DND-41 (cell line): ENCODE data around the gene LMO7.

Source experiments
- ATAC-seq: fragments of 200-7000 bp; cut with Tn5 transposase; 3 replicates; pipeline ENCODE4 v1.9.1; 2021; ENCODE audit warnings: low read depth; ENCODE audit not compliant: insufficient read depth
- DNase-seq: peaks from one replicate; pipeline ENCODE4 v3.0.0-alpha.2; 2020
- H2AFZ ChIP-seq: 2 replicates; pipeline ENCODE4 v1.6.0; 2012; ENCODE audit warnings: low read depth, low read length
- H3K27ac ChIP-seq: 2 replicates; pipeline ENCODE4 v1.5.1; 2012; ENCODE audit warnings: low read length, inconsistent platforms
- H3K27me3 ChIP-seq: fragments of 200-600 bp; sonication (generic); 2 replicates; pipeline ENCODE4 v1.6.0; 2012; ENCODE audit warnings: low read length, mild to moderate bottlenecking, inconsistent platforms; ENCODE audit not compliant: insufficient read depth, poor library complexity
- H3K36me3 ChIP-seq: 2 replicates; pipeline ENCODE4 v1.5.1; 2012; ENCODE audit warnings: low read length, inconsistent platforms; ENCODE audit not compliant: insufficient read depth
- H3K4me1 ChIP-seq: 2 replicates; pipeline ENCODE4 v1.5.1; 2012; ENCODE audit warnings: mild to moderate bottlenecking, low read length; ENCODE audit not compliant: insufficient read depth
- H3K4me2 ChIP-seq: 2 replicates; pipeline ENCODE4 v1.6.0; 2012; ENCODE audit warnings: mild to moderate bottlenecking, moderate library complexity, low read length, inconsistent platforms; ENCODE audit not compliant: insufficient read depth
- H3K4me3 ChIP-seq, 2 experiments: fragments of 200-600 bp in 1 of 2; shearing (Covaris generic) in 1 of 2; 2 replicates each; pipeline ENCODE4 v1.5.1; 2012 to 2016; ENCODE audit warnings: inconsistent platforms in 2 of 2, low read length in 2 of 2, mild to moderate bottlenecking in 2 of 2, low read depth in 1 of 2, moderate library complexity in 1 of 2
- H3K79me2 ChIP-seq: 2 replicates; pipeline ENCODE4 v1.6.0; 2012; ENCODE audit warnings: low read length, inconsistent platforms; ENCODE audit not compliant: insufficient read depth
- H3K9ac ChIP-seq: 2 replicates; pipeline ENCODE4 v1.6.0; 2012; ENCODE audit warnings: low read depth, mild to moderate bottlenecking, inconsistent platforms, low read length, moderate library complexity
- H3K9me3 ChIP-seq: 2 replicates; pipeline ENCODE4 v1.5.1; 2012; ENCODE audit warnings: low read length, moderate library complexity, mild to moderate bottlenecking, inconsistent platforms; ENCODE audit not compliant: insufficient read depth, severe bottlenecking
- H4K20me1 ChIP-seq: 2 replicates; pipeline ENCODE4 v1.6.0; 2012; ENCODE audit warnings: low read length; ENCODE audit not compliant: insufficient read depth
- EZH2 ChIP-seq: IDR thresholded peaks from 3 replicates; pipeline ENCODE4 v1.6.1; 2012; ENCODE audit warnings: borderline replicate concordance, low read depth, mild to moderate bottlenecking, moderate library complexity, low read length, inconsistent platforms; ENCODE audit not compliant: severe bottlenecking
- TF ChIP-seq, protein P1 (sequence below): IDR thresholded peaks from 2 replicates; pipeline ENCODE4 v1.5.1; 2012; ENCODE audit warnings: borderline replicate concordance, low read length, moderate library complexity, mild to moderate bottlenecking; ENCODE audit not compliant: poor library complexity, severe bottlenecking; ENCODE audit errors: extremely low read depth

Gene LMO7

DNA sequence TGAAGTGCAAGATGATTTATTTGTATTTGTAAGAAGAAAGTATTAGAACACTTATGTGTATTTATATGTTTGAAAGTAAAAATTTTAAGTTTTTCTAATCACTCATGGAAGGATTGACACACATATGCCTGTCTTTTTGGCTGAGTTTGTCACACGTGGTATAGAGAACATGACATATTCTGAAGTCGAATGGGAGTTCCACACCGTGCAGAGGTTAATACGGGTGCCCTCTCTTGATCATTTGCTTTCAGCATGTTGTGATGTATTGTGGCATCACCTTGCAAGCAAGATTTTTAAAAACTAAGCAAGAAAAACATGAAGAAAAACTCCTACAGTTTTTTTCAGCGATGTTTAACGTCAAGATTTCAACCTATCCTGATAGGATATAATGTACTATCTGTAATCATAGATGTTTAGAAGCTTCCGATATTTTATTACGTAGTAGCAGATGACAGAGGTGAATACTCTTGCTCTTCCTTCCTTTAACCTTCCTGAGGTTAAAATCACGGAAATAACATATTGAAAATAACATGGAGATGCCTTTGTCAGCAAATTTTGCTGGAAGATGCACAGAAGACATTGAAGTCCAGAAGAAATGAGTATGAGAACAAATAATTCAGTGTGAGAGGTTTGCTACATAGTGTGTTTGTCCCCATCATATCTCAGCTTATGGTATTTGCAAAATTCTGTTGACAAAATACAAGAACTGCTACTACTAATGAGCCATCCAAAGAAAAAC, 231.4 kb downstream of the LMO7 start:
- ATAC-seq: no peak
- H3K4me3 ChIP-seq: no peak overlapping the region
- H4K20me1 ChIP-seq: no peaks in the 10 kb centered on the region

DNA sequence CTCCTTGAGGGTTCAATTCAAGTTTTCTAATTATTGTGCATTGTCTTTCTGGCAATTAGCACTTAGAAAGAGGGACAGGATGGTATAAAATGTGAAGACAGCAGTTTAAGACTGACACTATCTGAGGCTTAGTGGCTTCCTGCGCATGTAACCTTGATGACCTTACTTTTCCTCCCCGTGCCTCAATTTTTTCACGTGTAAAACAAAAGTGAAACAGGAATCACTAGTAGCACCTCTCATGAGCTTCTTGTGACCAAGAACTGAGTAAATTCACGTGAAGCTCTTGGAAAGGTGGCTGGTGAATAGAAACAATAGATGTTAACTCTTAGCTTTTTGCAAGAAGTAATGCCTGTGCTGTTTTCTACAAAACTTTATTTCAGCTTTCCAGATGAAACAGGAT, 233.9 kb downstream of the LMO7 start:
- H3K9me3 ChIP-seq: no peaks in the 10 kb centered on the region
- no peak for ATAC-seq

More for the DNA sequence above, 231.4 kb downstream of the LMO7 start:
- Histone ChIP-seq H3K27ac (no peak overlapping the region), H3K9ac (no peak overlapping the region), H3K4me2 (no peak overlapping the region), H3K79me2 (no peaks in the 10 kb centered on the region), H2AFZ (no peak overlapping the region), H3K27me3 (no peaks in the 10 kb centered on the region), H3K36me3 (no peaks in the 10 kb centered on the region), H3K4me1 (no peaks in the 10 kb centered on the region), H3K9me3 (no peaks in the 10 kb centered on the region)
- no peak for DNase-seq
- TF ChIP-seq EZH2: no peak
- TF ChIP-seq, protein P1, sequence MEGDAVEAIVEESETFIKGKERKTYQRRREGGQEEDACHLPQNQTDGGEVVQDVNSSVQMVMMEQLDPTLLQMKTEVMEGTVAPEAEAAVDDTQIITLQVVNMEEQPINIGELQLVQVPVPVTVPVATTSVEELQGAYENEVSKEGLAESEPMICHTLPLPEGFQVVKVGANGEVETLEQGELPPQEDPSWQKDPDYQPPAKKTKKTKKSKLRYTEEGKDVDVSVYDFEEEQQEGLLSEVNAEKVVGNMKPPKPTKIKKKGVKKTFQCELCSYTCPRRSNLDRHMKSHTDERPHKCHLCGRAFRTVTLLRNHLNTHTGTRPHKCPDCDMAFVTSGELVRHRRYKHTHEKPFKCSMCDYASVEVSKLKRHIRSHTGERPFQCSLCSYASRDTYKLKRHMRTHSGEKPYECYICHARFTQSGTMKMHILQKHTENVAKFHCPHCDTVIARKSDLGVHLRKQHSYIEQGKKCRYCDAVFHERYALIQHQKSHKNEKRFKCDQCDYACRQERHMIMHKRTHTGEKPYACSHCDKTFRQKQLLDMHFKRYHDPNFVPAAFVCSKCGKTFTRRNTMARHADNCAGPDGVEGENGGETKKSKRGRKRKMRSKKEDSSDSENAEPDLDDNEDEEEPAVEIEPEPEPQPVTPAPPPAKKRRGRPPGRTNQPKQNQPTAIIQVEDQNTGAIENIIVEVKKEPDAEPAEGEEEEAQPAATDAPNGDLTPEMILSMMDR: no peak

DNA sequence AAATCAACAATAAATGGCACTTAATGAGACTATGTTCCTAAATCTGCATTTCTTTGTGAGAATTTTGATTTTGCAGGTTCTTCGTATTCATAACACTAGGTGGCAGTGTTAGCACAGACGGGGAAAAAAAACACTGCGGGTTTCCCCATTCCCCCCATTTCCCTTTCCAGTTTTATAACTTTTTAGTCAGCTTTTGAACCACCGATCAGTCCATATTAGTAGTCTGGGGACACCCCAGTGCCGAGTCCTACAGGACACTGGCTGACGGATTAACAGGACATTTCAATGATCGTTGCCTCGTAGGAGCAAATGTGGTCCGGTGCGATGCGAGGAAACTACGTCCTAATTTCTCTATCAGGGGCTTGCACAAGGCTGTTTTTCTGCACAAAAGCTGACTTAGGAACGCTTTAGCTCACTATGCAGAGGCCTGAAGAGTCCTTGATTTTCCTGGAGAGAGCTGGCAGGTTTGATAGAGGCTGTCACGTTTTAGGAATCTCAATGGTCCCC, 234.3 kb downstream of the LMO7 start:
- Histone ChIP-seq H3K4me3 (no peak overlapping the region), H3K9ac (no peak overlapping the region), H3K4me1 (no peaks in the 10 kb centered on the region), H2AFZ (0 out of 2 replicates have a peak overlapping the region, but pooled peaks have one; percentile 20), H3K36me3 (no peaks in the 10 kb centered on the region), H4K20me1 (no peaks in the 10 kb centered on the region), H3K27me3 (no peaks in the 10 kb centered on the region), H3K9me3 (no peaks in the 10 kb centered on the region), H3K4me2 (no peak overlapping the region), H3K79me2 (no peaks in the 10 kb centered on the region), H3K27ac (no peak overlapping the region)
- DNase-seq (no peak), ATAC-seq (no peak)
- TF ChIP-seq, protein P1: peak; percentile 75
- no peak for TF ChIP-seq EZH2

More for the DNA sequence above, 233.9 kb downstream of the LMO7 start:
- DNase-seq: no peak
- Histone ChIP-seq H3K27ac (no peak overlapping the region), H3K36me3 (no peaks in the 10 kb centered on the region), H3K4me2 (no peak overlapping the region), H3K4me3 (no peak overlapping the region), H3K79me2 (no peaks in the 10 kb centered on the region), H3K4me1 (no peaks in the 10 kb centered on the region), H4K20me1 (no peaks in the 10 kb centered on the region), H3K9ac (no peak overlapping the region), H3K27me3 (no peaks in the 10 kb centered on the region), H2AFZ (no peak overlapping the region)
- no peak for TF ChIP-seq EZH2
- TF ChIP-seq, protein P1: no peak
